PFSK-1 (cell line): Measurements from ENCODE around the gene TUBB1.

Experiments
- FOXP2 ChIP-seq: optimal IDR thresholded peaks from 2 replicates; pipeline ENCODE3; 2011; ENCODE audit warnings: borderline replicate concordance, control low read depth, inconsistent platforms; ENCODE audit not compliant: insufficient read depth; ENCODE audit errors: extremely low read length, extremely low read depth
- POLR2AphosphoS5 ChIP-seq: IDR thresholded peaks from 2 replicates; pipeline ENCODE4 v1.6.1; 2012; ENCODE audit warnings: low read depth, mild to moderate bottlenecking, control low read depth, low read length, moderate library complexity
- SIN3A ChIP-seq: IDR thresholded peaks from 2 replicates; pipeline ENCODE4 v1.6.1; 2012; ENCODE audit warnings: mild to moderate bottlenecking, low read length, moderate library complexity, borderline replicate concordance; ENCODE audit not compliant: insufficient read depth
- TAF1 ChIP-seq: IDR thresholded peaks from 2 replicates; pipeline ENCODE4 v1.6.1; 2012; ENCODE audit warnings: low read length, control low read depth, borderline replicate concordance; ENCODE audit not compliant: insufficient read depth
- TF ChIP-seq, protein P1 (sequence below), 2 experiments: IDR thresholded peaks; 2 replicates each; pipeline versions ENCODE4 v1.6.1 to v1.8.0; 2011 to 2012; ENCODE audit warnings: low read depth in 2 of 2, low read length in 2 of 2, control low read depth in 1 of 2, inconsistent platforms in 1 of 2, mild to moderate bottlenecking in 1 of 2, moderate library complexity in 1 of 2; ENCODE audit not compliant: insufficient read depth in 1 of 2

DNA sequence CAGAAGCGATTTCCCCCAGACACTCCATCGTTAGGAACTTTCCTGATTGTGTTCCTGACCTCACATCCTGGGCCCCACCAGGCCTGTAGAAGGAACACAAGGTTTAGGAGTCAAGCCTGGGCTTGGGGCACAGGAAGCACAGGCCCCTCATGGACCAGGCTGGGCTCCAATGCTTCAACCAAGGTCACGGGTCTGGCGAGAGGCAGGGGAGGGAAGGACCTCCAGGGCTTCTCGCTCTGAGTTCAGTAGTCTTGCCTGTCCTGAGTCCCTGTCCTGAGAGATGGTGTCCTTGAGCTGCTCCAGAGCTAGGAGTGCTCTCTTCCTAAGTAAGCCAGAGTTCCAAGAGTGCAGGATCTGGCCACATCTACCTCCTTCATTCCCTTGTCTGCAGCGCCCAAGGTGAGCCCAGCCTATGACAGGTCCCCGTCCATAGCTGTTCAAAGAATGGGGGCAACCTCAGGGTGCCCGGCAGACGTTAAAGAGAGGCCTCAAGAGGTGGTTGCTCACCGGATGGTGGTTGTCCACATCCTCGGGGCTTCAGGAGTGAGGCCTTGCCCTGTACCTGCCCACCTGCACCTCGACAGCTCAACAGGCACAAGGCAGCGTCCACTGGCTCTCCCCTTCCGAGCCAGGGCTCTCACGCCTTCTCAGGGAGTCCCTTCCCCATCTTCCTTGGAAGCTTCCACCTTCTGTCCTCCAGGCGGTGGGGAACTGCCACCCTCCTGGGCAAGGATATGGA lies 1.6 kb upstream of the TUBB1 start:
- TF ChIP-seq TAF1 (no peak), POLR2AphosphoS5 (no peak), SIN3A (no peak), FOXP2 (no peak)
- TF ChIP-seq, protein P1, sequence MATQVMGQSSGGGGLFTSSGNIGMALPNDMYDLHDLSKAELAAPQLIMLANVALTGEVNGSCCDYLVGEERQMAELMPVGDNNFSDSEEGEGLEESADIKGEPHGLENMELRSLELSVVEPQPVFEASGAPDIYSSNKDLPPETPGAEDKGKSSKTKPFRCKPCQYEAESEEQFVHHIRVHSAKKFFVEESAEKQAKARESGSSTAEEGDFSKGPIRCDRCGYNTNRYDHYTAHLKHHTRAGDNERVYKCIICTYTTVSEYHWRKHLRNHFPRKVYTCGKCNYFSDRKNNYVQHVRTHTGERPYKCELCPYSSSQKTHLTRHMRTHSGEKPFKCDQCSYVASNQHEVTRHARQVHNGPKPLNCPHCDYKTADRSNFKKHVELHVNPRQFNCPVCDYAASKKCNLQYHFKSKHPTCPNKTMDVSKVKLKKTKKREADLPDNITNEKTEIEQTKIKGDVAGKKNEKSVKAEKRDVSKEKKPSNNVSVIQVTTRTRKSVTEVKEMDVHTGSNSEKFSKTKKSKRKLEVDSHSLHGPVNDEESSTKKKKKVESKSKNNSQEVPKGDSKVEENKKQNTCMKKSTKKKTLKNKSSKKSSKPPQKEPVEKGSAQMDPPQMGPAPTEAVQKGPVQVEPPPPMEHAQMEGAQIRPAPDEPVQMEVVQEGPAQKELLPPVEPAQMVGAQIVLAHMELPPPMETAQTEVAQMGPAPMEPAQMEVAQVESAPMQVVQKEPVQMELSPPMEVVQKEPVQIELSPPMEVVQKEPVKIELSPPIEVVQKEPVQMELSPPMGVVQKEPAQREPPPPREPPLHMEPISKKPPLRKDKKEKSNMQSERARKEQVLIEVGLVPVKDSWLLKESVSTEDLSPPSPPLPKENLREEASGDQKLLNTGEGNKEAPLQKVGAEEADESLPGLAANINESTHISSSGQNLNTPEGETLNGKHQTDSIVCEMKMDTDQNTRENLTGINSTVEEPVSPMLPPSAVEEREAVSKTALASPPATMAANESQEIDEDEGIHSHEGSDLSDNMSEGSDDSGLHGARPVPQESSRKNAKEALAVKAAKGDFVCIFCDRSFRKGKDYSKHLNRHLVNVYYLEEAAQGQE (IDR thresholded peaks at IDR 0.05; ENCODE audit: insufficient read depth in 1 of 2, low read depth in 2 of 2, low read length in 2 of 2): no peak
